Activated CD8-positive, alpha-beta memory T cell treated with anti-CD3 and anti-CD28 coated beads, Interleukin-2, amount 10 ng/mL, durations not matched to agents 7 days and 5 days (primary cell): Measurements from ENCODE around the gene RTN4RL2. TPM values are rescaled to one million over a fixed set of nuclear protein-coding genes. Genes with fewer than 3 reads are reported as not detected.
A peak's percentile ranks its signal among the peaks of the same experiment; 100 is the strongest.

Experiments
- ATAC-seq: fragments of 150-1000 bp; cut with Tn5 transposase; one replicate; pipeline ENCODE4 v1.10.0; 2021; ENCODE audit warnings: moderate library complexity
- CTCF ChIA-PET: fragments of 350-600 bp; sonication (Branson Sonifier 250); formaldehyde crosslinking; loops from one replicate; lab custom pipeline; 2021; ENCODE audit warnings: antibody characterized with exemption; lab: Charles Lee
- DNase-seq: peaks from one replicate; pipeline ENCODE4 v3.0.0-alpha.2; 2020
- H3K27ac Mint-ChIP-seq: one replicate; pipeline ENCODE4 v1.8.0; 2021; ENCODE audit warnings: mild to moderate bottlenecking, mixed read lengths
- H3K27me3 Mint-ChIP-seq: one replicate; pipeline ENCODE4 v1.8.0; 2021; ENCODE audit warnings: mixed read lengths
- H3K36me3 Mint-ChIP-seq: one replicate; pipeline ENCODE4 v1.8.0; 2021; ENCODE audit warnings: mild to moderate bottlenecking, mixed read lengths
- H3K4me1 Mint-ChIP-seq: one replicate; pipeline ENCODE4 v1.8.0; 2021; ENCODE audit warnings: mixed read lengths
- H3K4me3 Mint-ChIP-seq: one replicate; pipeline ENCODE4 v1.8.0; 2021; ENCODE audit warnings: mild to moderate bottlenecking, moderate library complexity, mixed read lengths
- H3K9me3 Mint-ChIP-seq: one replicate; pipeline ENCODE4 v1.8.0; 2022; ENCODE audit warnings: low read depth, mixed read lengths
- total RNA-seq, 2 experiments: library from RNA; stranded (reverse); gene quantifications; one replicate each; pipeline ENCODE4 v1.2.3, GENCODE V29; 2021

Gene RTN4RL2
- total RNA-seq, 2 experiments from 2014 or later: not detected

DNA sequence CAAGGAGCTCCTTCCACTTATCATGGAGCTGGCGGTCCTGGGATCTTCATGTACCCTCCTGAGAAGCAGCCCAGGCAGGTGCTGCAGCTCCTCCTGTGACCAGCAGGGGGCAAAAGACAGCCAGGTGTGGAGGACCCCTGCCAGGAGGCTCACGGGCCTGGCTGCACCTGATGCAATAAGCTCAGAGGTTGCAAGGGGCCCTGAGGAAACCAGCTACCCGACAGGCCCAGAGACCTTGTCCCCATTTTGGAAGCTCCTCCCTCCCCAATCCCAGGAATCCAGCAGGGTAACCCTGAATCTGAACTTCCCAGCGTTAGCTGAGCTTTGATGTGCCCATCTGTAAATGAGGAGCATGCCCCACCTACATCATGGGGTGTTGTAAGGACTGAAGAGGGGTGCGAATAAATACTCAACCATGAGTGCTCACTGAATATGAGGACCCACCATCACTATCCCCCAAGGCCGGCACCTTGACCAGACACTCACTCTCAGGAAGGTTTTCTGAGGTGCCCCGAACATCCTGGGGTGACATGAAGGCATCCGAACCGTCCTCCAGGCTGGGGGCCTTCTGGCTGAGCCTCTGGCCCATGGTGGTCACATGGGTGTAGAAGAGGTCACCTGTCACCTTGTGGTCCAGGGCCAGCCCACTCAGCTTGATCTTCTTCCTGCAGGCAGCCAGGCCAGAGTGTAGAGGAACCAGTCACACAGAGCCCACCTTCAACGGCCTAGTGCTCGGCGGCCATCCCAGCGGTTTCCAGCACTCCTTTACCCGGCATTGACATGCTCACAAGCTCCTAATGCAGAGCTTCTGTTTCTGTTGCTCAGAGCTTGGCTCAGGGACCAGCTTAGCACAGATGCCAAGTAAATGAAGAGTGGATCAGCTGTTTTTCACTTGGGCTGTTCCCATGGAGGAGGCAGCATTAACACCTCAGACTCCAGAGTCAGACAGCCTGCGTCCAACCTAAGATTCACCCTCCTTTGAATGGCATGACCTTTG is 33.5 kb downstream of the RTN4RL2 start:
- CTCF ChIA-PET: interaction anchor here (0.6 to 11.9 kb wide), 48 partner anchors 8 to 307 kb away, joined by 3 to 247 read pairs (median 4); partner anchors contain the start of genes MED19, RTN4RL2, SLC43A1 and SLC43A3
- no peaks in the 10 kb centered on the region for H3K27me3 Mint-ChIP-seq
- no peaks in the 10 kb centered on the region for H3K9me3 Mint-ChIP-seq
- H3K4me3 Mint-ChIP-seq: no peak overlapping the region
- H3K36me3 Mint-ChIP-seq: peaks cover 5% of the 10 kb centered on the region
- H3K27ac Mint-ChIP-seq: peak overlapping the region; percentile 55
- ATAC-seq (peak; percentile 84), DNase-seq (peak; percentile 81)
- peaks cover 10% of the 10 kb centered on the region for H3K4me1 Mint-ChIP-seq

DNA sequence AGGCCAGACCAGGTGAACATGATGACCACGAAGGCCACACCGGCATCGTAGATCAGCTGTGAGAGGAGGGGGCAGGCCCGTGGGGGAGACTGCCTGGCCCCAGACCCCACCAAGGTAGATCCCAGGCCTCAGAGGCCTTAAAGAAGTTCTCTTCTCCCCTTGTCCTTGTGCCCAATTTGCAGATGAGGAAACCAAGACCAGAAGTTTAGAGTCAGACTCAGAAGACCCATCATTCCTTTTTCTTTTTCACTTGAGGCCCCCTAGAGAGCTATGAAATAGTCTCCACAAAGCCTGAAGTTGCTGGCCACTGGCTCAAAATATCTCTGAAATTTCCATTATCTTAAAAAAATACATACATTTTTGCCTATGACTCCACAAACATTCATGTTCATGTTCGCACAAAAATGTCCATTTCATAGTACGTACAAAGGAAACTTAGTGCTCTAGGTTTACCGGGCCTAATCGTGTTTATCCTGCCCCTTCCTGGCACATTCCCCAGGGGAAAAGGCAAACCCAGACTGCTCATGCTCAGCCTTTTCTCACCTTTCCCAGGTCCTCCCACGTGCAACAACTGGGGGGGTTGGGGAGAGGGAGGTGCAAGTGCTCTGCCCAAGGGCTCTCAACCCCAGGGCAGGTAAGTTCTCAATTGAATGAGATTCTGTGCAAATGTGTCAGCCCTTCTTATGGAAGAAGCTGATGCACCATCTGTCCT is 35.9 kb downstream of the RTN4RL2 start:
- H3K36me3 Mint-ChIP-seq: peaks cover 7% of the 10 kb centered on the region

DNA sequence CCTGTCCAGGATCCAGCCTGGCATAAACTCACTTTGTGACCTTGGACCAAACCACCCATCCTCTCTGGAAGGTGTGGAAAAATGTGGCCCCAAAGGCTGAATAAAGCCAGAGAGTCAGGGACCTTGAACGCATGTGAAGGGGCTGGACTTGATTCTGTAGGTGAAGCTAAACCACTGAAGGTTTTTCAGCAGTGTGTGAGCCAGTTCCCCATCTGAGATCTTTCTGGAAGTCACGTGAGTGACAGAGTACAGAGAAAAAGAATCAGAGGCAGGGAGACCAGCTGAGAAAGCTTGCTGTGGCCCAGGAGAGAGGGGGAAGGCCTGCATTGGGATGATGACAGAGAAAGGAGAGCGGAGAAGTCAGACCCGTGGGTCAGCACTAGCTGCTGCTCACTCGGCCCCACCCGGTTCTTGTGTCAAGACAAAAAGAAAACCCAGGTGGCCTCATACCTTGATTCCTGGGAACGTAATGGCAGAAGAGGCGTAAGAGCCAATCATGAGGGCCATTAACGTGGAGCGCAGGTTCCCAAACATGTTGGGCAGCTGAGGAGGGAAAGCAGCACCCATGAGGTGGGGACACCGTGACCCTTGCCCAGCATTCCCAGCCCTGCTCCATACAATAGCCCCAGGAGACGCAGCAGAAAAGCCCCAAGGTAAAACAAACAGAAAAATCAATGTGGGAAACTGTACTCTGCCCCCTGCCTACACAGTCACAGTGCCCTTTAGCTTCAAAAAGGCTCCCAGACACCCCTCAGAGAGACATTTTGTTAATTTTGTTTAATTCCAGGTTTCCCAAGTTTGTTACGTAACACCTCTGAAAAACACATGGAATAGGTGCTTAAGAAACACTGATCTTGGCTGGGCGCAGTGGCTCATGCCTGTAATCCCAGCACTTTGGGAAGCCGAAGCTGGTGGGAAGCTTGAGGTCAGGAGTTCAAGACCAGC is 37.2 kb downstream of the RTN4RL2 start:
- Mint-ChIP-seq H3K9me3 (no peaks in the 10 kb centered on the region), H3K4me1 (peaks cover 10% of the 10 kb centered on the region), H3K27ac (no peak overlapping the region), H3K36me3 (peaks cover 7% of the 10 kb centered on the region), H3K27me3 (no peaks in the 10 kb centered on the region), H3K4me3 (no peak overlapping the region)
- CTCF ChIA-PET: interaction anchor here (1.2 to 11.9 kb wide), 4 partner anchors 17 to 39 kb away, joined by 3 to 98 read pairs (median 10); partner anchors contain the start of gene RTN4RL2
- DNase-seq: no peak
- ATAC-seq: no peak

More for the DNA sequence above, 35.9 kb downstream of the RTN4RL2 start:
- no peak for ATAC-seq
- Mint-ChIP-seq H3K4me1 (peaks cover 10% of the 10 kb centered on the region), H3K27me3 (no peaks in the 10 kb centered on the region), H3K4me3 (no peak overlapping the region), H3K27ac (no peak overlapping the region), H3K9me3 (no peaks in the 10 kb centered on the region)
- CTCF ChIA-PET: interaction anchor here (0.6 to 11.9 kb wide), 4 partner anchors 19 to 38 kb away, joined by 3 to 98 read pairs (median 10); partner anchors contain the start of gene RTN4RL2
- no peak for DNase-seq

DNA sequence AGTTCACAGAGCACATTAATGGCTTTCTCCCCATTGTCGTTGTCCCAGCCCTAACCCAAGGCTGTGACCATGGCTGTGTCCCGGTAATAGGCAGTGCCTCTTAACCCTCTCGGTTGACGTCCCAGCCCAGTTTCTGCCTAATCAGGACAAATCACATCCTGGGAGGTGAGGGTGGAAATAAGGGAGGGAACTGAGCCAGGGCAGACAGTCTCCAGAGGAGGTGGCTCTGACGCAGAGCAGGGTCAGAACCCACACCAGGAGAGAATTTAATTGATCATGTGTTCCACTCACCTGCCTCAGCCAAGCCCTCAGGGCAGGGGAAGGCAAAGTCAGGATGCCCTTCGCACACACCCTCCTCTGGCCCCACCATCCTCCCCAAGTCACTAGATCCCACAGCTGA is 38.2 kb downstream of the RTN4RL2 start:
- no peaks in the 10 kb centered on the region for H3K27me3 Mint-ChIP-seq
- H3K36me3 Mint-ChIP-seq: peaks cover 7% of the 10 kb centered on the region

DNA sequence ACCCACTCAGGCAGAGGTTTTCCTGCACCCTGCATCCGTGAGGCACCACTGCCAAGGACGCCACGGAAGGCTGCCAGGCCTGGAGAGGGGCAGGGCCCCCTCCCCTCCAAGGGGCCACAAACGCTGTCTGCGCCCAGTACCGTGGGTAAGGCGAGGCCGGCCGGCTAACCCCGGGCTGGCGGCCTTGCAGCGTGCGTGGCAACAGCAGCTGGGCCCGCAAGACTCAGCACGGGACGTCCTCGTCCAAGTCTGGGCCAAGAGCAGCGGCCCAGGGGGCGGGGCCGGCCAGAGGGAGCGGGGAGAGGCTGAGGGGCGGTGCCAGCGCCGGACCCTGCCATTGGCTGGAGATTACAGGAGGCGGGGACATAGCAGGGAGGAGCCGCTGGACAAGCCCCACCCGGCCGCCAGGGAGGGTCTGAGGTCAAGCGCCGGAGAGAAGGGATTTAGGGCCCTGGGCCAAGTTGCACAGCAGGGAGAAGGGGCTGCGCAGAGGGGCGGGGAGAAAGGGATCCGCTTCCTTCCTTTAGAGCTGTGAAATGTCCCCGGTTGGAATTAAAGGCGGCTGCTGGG is 39.2 kb downstream of the RTN4RL2 start:
- ATAC-seq (peak; percentile 54), DNase-seq (no peak)
- Mint-ChIP-seq H3K36me3 (peaks cover 9% of the 10 kb centered on the region), H3K9me3 (no peaks in the 10 kb centered on the region), H3K27ac (no peak overlapping the region), H3K27me3 (no peaks in the 10 kb centered on the region), H3K4me1 (no peaks in the 10 kb centered on the region), H3K4me3 (no peak overlapping the region)
- CTCF ChIA-PET: interaction anchor here (0.7 to 4.0 kb wide), 3 partner anchors 15 to 141 kb away, joined by 3 to 21 read pairs (median 3); partner anchors contain the start of gene SLC43A1

More for the DNA sequence above, 38.2 kb downstream of the RTN4RL2 start:
- Mint-ChIP-seq H3K4me3 (no peak overlapping the region), H3K9me3 (no peaks in the 10 kb centered on the region), H3K4me1 (peaks cover 7% of the 10 kb centered on the region), H3K27ac (no peak overlapping the region)
- CTCF ChIA-PET: interaction anchor here (3.3 to 11.9 kb wide), 2 partner anchors 28 to 40 kb away, joined by 15 to 98 read pairs; partner anchors contain the start of gene RTN4RL2
- DNase-seq (no peak), ATAC-seq (no peak)

DNA sequence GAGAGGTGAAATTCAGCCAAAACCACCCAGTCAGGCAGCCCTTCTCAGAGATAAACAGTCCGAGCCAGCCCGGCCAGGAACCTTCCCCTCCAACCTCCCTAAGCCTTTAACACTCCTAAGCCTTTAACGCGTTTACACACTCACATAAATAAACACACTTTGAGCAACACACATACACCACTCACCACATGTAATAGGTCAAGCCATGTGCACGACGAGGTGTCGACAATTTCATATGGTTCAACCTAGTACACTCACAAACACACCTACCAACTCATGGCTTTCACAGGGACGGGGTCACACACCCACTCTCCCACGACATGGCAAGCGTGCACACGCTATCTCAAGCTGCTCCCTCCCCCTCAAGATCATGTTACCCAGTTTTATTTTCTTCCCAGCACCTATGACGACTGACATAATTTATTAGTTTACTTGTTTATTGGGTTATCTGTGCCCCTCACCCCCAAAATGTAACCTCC is 39.7 kb downstream of the RTN4RL2 start:
- Mint-ChIP-seq H3K4me3 (no peak overlapping the region), H3K27ac (no peak overlapping the region), H3K36me3 (peaks cover 12% of the 10 kb centered on the region), H3K27me3 (no peaks in the 10 kb centered on the region), H3K4me1 (no peaks in the 10 kb centered on the region), H3K9me3 (no peaks in the 10 kb centered on the region)
- CTCF ChIA-PET: interaction anchor here (0.7 to 4.0 kb wide), 4 partner anchors 15 to 141 kb away, joined by 3 to 21 read pairs (median 4); partner anchors contain the start of gene SLC43A1
- ATAC-seq (no peak), DNase-seq (no peak)

DNA sequence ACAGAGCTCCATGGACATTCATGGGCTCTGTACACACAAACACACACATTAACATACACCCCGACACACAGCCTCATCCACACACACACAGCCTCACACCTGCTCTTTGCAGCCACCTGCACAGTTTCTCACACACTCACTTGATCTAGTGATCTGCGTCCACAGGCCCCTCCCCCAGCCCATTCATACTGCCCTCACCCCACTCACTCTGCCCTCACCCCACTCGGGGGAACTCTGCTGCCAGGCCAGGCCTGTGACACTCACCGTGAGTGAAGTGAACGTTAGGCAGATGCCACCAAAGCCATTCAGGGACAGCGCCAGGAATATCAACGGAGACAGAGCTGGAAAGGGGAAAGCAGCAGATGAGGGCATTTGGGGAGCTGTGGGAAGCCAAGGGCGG is 40.2 kb downstream of the RTN4RL2 start:
- no peak overlapping the region for H3K4me3 Mint-ChIP-seq
- ATAC-seq (no peak), DNase-seq (no peak)
- H3K36me3 Mint-ChIP-seq: peaks cover 12% of the 10 kb centered on the region
- H3K4me1 Mint-ChIP-seq: no peaks in the 10 kb centered on the region
- CTCF ChIA-PET: interaction anchor here (1.0 to 4.0 kb wide), 4 partner anchors 14 to 144 kb away, joined by 3 to 21 read pairs (median 5); partner anchors contain the start of gene SLC43A1
- no peak overlapping the region for H3K27ac Mint-ChIP-seq
- no peaks in the 10 kb centered on the region for H3K27me3 Mint-ChIP-seq
- H3K9me3 Mint-ChIP-seq: no peaks in the 10 kb centered on the region

DNA sequence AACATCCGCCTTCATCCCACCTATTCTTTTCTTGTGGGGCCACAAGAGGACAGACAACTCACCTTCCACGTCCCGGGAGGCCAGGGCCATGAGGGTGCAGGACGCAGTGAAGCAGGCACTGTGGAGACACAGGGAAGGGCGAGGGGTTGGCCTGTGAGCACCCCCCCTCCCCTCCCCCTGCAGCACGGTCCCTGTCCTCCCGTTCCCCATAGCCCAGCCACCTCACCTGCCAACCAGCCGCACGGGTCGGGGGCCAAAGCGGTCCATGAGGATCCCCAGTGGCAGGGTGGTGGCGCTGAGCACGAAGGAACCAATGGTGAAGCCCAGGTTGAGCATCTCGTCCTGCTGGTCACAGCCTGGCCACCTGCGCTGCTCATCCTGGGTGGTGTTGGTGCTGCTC is 40.6 kb downstream of the RTN4RL2 start:
- no peaks in the 10 kb centered on the region for H3K27me3 Mint-ChIP-seq
- no peak overlapping the region for H3K4me3 Mint-ChIP-seq
- H3K36me3 Mint-ChIP-seq: peaks cover 12% of the 10 kb centered on the region
- no peak for ATAC-seq
- no peak for DNase-seq
- H3K9me3 Mint-ChIP-seq: no peaks in the 10 kb centered on the region
- no peaks in the 10 kb centered on the region for H3K4me1 Mint-ChIP-seq
- no peak overlapping the region for H3K27ac Mint-ChIP-seq
- CTCF ChIA-PET: interaction anchor here (1.0 to 4.0 kb wide), 7 partner anchors 8 to 144 kb away, joined by 3 to 29 read pairs (median 6); partner anchors contain the start of gene SLC43A1

DNA sequence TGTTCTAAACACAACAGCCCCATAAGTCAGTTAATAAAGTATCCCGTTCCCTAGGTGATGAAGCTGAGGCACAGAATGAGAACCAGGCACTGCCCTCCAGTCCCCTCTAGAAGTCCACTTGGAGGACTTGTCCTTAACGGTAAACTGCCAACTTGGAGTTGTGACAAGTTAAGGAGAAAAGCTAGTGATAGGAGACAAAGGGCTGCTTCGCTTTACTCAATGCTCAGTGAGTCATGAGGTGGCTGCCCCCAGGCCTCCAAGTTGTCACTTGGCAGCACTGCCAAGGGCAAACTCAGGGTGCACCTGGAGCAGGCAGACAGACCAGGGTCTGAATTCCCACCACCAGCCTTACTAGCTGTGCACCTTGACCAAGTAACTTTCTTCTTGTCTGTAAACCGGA is 41.6 kb downstream of the RTN4RL2 start:
- peaks cover 12% of the 10 kb centered on the region for H3K36me3 Mint-ChIP-seq
- no peak for DNase-seq
- H3K27me3 Mint-ChIP-seq: no peaks in the 10 kb centered on the region
- no peak for ATAC-seq
- CTCF ChIA-PET: interaction anchor here (0.8 to 4.0 kb wide), 9 partner anchors 9 to 143 kb away, joined by 3 to 29 read pairs (median 6); partner anchors contain the start of gene SLC43A1
- no peak overlapping the region for H3K4me3 Mint-ChIP-seq
- H3K4me1 Mint-ChIP-seq: peaks cover 6% of the 10 kb centered on the region
- no peaks in the 10 kb centered on the region for H3K9me3 Mint-ChIP-seq
- H3K27ac Mint-ChIP-seq: no peak overlapping the region

DNA sequence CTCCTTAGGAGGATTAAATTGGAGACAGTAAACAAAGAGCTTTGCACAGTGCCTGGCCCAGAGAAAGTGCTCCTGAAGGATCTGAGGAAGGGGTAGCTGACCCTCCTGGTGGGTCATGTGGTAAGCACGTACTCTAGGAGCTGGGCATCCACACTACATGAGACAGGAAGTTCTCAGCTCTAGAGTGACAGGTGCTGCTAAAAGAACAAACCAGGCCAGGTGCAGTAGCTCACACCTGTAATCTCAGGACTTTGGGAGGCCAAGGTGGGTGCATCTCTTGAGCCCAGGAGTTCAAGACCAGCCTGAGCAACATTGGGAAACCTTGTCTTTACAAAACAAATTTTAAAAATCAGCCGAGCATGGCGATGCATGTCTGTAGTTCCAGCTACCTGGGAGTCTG is 42.0 kb downstream of the RTN4RL2 start:
- no peak overlapping the region for H3K27ac Mint-ChIP-seq
- no peak for ATAC-seq
- H3K36me3 Mint-ChIP-seq: peaks cover 12% of the 10 kb centered on the region
- peaks cover 6% of the 10 kb centered on the region for H3K4me1 Mint-ChIP-seq
- no peaks in the 10 kb centered on the region for H3K9me3 Mint-ChIP-seq
- H3K4me3 Mint-ChIP-seq: no peak overlapping the region
- H3K27me3 Mint-ChIP-seq: no peaks in the 10 kb centered on the region
- CTCF ChIA-PET: interaction anchor here (0.8 to 4.0 kb wide), 10 partner anchors 9 to 142 kb away, joined by 3 to 29 read pairs (median 6); partner anchors contain the start of gene SLC43A1
- no peak for DNase-seq

DNA sequence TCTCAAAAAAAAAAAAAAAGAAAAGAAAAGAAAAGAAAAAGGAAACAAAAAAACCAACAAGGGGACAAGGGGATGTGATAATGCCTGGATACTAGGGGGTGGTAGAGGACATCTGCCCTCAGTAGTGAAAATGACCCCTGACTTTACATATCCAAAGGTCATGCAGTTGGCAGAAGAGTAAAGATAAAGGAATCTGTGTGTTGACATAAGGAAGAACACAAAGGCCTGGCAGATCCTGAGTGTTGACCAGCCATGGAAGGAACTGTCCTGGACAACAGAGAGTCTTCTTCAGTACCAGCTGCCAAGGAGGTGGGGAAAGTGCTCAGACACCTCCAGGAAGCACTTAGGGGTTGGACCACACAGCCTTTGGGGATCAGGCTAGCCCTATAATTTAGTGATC is 42.5 kb downstream of the RTN4RL2 start:
- CTCF ChIA-PET: interaction anchor here (1.2 to 4.0 kb wide), 6 partner anchors 10 to 139 kb away, joined by 3 to 29 read pairs (median 6); partner anchors contain the start of gene SLC43A1
- H3K4me1 Mint-ChIP-seq: peaks cover 6% of the 10 kb centered on the region
- no peaks in the 10 kb centered on the region for H3K9me3 Mint-ChIP-seq
- peaks cover 12% of the 10 kb centered on the region for H3K36me3 Mint-ChIP-seq
- no peak overlapping the region for H3K27ac Mint-ChIP-seq
- ATAC-seq (no peak), DNase-seq (no peak)
- no peak overlapping the region for H3K4me3 Mint-ChIP-seq
- no peaks in the 10 kb centered on the region for H3K27me3 Mint-ChIP-seq
